A172 (cell line): ENCODE results near the gene CDH13. TPM values are rescaled to one million over a fixed set of nuclear protein-coding genes. Genes with fewer than 3 reads are reported as not detected.
A peak's percentile ranks its signal among the peaks of the same experiment; 100 is the strongest.

Source experiments
- DNase-seq: peaks from one replicate; pipeline ENCODE4 v3.0.0-alpha.2; 2015; ENCODE audit warnings: low spot score
- total RNA-seq: library from RNA; depleted of rRNA; stranded (reverse); fragments of >200 nt; shearing (Covaris generic); gene quantifications from 2 replicates; pipeline ENCODE4 v1.2.3, GENCODE V29; 2014

CDH13 gene
- total RNA-seq, 1 experiment from 2014 or later: 158 TPM

- no peak for DNase-seq
Observed at GRCh38 chr16:82651921-82652601, 25.3 kb downstream of the CDH13 start.

- no peak for DNase-seq
Observed at GRCh38 chr16:82652826-82653225, 26.1 kb downstream of the CDH13 start.

GRCh38 chr16:82653550-82654511 is 27.1 kb downstream of the CDH13 start:
- peak; percentile 99 for DNase-seq

GRCh38 chr16:82655072-82655714 is 28.4 kb downstream of the CDH13 start:
- peak; percentile 96 for DNase-seq

GRCh38 chr16:82655720-82656490 is 29.1 kb downstream of the CDH13 start:
- DNase-seq: no peak

- DNase-seq: no peak
Observed at GRCh38 chr16:82657239-82657638, 30.5 kb downstream of the CDH13 start.

- no peak for DNase-seq
Observed at GRCh38 chr16:82657786-82658185, 31.0 kb downstream of the CDH13 start.

- DNase-seq: no peak
Observed at GRCh38 chr16:82658796-82659195, 32.0 kb downstream of the CDH13 start.

GRCh38 chr16:82660075-82660645 is 33.4 kb downstream of the CDH13 start:
- peak; percentile 73 for DNase-seq

GRCh38 chr16:82660966-82661365 is 34.2 kb downstream of the CDH13 start:
- no peak for DNase-seq

GRCh38 chr16:82664181-82664580 is 37.4 kb downstream of the CDH13 start:
- DNase-seq: no peak

- no peak for DNase-seq
Observed at GRCh38 chr16:82665025-82665424, 38.3 kb downstream of the CDH13 start.

GRCh38 chr16:82667437-82667836 is 40.7 kb downstream of the CDH13 start:
- DNase-seq: no peak

- DNase-seq: no peak
Observed at GRCh38 chr16:82668094-82668493, 41.3 kb downstream of the CDH13 start.

- DNase-seq: peak; percentile 16
Observed at GRCh38 chr16:82671741-82672140, 45.0 kb downstream of the CDH13 start.

GRCh38 chr16:82672676-82673075 is 45.9 kb downstream of the CDH13 start:
- no peak for DNase-seq

GRCh38 chr16:82675300-82675699 is 48.5 kb downstream of the CDH13 start:
- no peak for DNase-seq

GRCh38 chr16:82681592-82681991 is 54.8 kb downstream of the CDH13 start:
- no peak for DNase-seq

- no peak for DNase-seq
Observed at GRCh38 chr16:82682767-82683166, 56.0 kb downstream of the CDH13 start.

- no peak for DNase-seq
Observed at GRCh38 chr16:82684256-82684655, 57.5 kb downstream of the CDH13 start.

- DNase-seq: no peak
Observed at GRCh38 chr16:82685526-82685925, 58.8 kb downstream of the CDH13 start.
